Pancreas (tissue), 10 donors: ENCODE data around the gene KRT76. TPM values are rescaled to one million over a fixed set of nuclear protein-coding genes. Genes with fewer than 3 reads are reported as not detected.

Experiments used
- ATAC-seq, 4 donors: fragments of 200-7000 bp; cut with Tn5 transposase; one replicate each; pipeline versions ENCODE4 v1.8.0 to v1.9.1; 2020; ENCODE audit warnings: mild to moderate bottlenecking in 4 of 4, moderate library complexity in 4 of 4
- DNase-seq, 6 donors: peaks; one replicate each; pipeline ENCODE4 v3.0.0-alpha.2; 2020
- FAIRE-seq: peaks from 2 replicates; lab custom pipeline; 2012; peaks lifted over from hg19 to GRCh38; lab: Jason Lieb, UNC
- H3K27ac ChIP-seq, 4 donors: fragments of 200-600 bp; sonication (generic); 1 replicate in 3 of 4; 2 replicates in 1 of 4; pipeline versions ENCODE4 v1.5.0 to v1.8.0; 2020
- H3K27me3 ChIP-seq, 4 donors: fragments of 200-600 bp; one replicate each; pipeline ENCODE4 v1.8.0; 2021
- H3K36me3 ChIP-seq, 3 donors: fragments of 200-600 bp; sonication (generic) in 1 of 3; one replicate each; pipeline versions ENCODE4 v1.5.0 to v1.8.0; 2020 to 2021
- H3K4me1 ChIP-seq, 3 donors: fragments of 200-600 bp; one replicate each; pipeline ENCODE4 v1.8.0; 2021
- H3K4me3 ChIP-seq, 4 donors: fragments of 200-600 bp; sonication (generic) in 2 of 4; one replicate each; pipeline versions ENCODE4 v1.5.0 to v1.8.0; 2020 to 2021
- H3K9me3 ChIP-seq, 4 donors: fragments of 200-600 bp; one replicate each; pipeline ENCODE4 v1.8.0; 2021
- WGBS, 2 donors: extraction: QIAGEN DNeasy Blood & Tissue Kit; methylation state at CpG; one replicate each; pipeline ENCODE4 v1.1.7; 2013; 5-methylcytosine and 5-hydroxymethylcytosine counted together
- intact Hi-C, 3 donors: fragments of 100-400 bp; cut with DNase I; formaldehyde crosslinking; loops; one replicate each; pipeline versions ENCODE4 v1.11.1 to v1.14.2; 2022
- polyA plus RNA-seq, 2 donors: library from polyadenylated mRNA; stranded (reverse); fragments of 200-250 nt; gene quantifications; one replicate each; pipeline ENCODE4 v1.2.3, GENCODE V29; 2013
- total RNA-seq, 6 donors: library from RNA; stranded (reverse); fragmentation: NEBNext Ultra II Directional in 4 of 6; extraction: Animal tissue kit (Norgen Biotek cat#: 25700) in 4 of 6; gene quantifications; one replicate each; pipeline versions ENCODE4 v1.2.1 to v1.2.4, GENCODE V29; 2021 to 2023
- TF ChIP-seq, protein P1 (sequence below), 4 donors: fragments of 200-600 bp; sonication (generic) in 3 of 4; IDR thresholded peaks; one replicate each; pipeline versions ENCODE4 v1.5.0 to v1.8.0; 2021; ENCODE audit warnings: antibody characterized with exemption in 4 of 4
- donor health status: healthy with polysubstance abuse.
- donor health status: DM: no; HTN: no; CAD: no; lungs with moderate emphysema.
- donor health status: DM: no; HTN: no; CAD: no.
- donor health status: control.
- donor health status: control.
- donor health status: Bipolar disorder and iron deficiency.
- donor health status: DM: yes; HTN: yes; CAD: no.
- donor health status: DM: no; HTN: no; CAD: no.
- donor health status: DM: no; HTN: no; CAD: no.
- donor health status: DM: yes; HTN: yes; CAD: no.

The KRT76 gene
- total RNA-seq: not detected
- polyA plus RNA-seq: not detected

DNA sequence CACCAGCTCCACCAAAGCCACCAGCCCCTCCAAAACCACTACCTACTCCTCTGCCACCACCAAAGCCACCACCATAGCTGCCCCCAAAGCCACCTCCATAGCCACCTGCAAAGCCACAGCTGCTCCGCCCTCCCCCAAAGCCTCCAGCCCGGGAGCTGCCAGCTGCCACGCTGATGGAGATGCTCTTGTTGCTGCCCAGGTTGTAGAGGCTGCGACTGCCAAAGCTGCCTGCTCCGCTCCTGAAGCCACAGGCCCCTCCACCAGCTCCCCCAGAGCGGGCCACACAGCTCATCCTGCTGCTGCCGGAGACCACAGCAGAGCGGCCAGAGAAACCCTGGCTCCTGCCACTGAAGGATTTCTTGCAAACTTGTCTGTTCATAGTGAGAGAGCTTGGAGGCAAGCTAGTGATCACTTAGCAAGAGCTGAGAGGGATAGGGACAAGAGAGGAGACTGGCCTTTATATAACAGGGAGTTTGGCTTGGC is at the start of gene KRT76:
TSS of gene KRT76 (minus strand) at position 433 of the 483 bp plus-strand sequence. CDS start at position 379, 54 bp downstream.
- H3K27ac ChIP-seq: no peak within 1 kb of the TSS
- ATAC-seq (no peak), DNase-seq (no peak), FAIRE-seq (no peak)
- intact Hi-C loops: no loop called here
- WGBS, 2 donors: 77 to 84% methylated on average over 8 of the region's 8 CpGs
- TF ChIP-seq, protein P1, sequence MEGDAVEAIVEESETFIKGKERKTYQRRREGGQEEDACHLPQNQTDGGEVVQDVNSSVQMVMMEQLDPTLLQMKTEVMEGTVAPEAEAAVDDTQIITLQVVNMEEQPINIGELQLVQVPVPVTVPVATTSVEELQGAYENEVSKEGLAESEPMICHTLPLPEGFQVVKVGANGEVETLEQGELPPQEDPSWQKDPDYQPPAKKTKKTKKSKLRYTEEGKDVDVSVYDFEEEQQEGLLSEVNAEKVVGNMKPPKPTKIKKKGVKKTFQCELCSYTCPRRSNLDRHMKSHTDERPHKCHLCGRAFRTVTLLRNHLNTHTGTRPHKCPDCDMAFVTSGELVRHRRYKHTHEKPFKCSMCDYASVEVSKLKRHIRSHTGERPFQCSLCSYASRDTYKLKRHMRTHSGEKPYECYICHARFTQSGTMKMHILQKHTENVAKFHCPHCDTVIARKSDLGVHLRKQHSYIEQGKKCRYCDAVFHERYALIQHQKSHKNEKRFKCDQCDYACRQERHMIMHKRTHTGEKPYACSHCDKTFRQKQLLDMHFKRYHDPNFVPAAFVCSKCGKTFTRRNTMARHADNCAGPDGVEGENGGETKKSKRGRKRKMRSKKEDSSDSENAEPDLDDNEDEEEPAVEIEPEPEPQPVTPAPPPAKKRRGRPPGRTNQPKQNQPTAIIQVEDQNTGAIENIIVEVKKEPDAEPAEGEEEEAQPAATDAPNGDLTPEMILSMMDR (IDR thresholded peaks at IDR 0.05): no peak
- H3K27me3 ChIP-seq: no peaks in the 10 kb centered on the region
- no peaks in the 10 kb centered on the region for H3K36me3 ChIP-seq
- no peaks in the 10 kb centered on the region for H3K4me1 ChIP-seq
- H3K9me3 ChIP-seq: no peaks in the 10 kb centered on the region
- no peak within 1 kb of the TSS for H3K4me3 ChIP-seq

DNA sequence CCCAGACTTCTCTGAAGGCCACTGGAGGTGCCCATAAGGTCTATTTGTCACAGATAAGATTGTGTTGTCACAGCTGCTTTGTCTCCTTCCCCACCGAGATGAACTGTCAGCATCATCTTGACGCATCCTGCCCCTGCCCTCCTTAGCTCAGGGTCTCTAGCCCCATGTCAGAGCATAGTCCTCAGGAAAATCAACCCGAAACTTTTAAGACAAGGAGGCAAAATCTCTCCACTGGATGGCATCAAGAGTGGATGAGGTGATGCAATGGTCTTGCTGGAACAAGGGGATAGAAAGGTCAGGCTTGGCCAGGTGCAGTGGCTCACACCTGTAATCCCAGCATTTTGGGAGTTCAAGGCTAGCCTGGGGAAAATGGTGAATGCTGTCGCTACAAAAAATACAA is 48.8 kb upstream of the KRT76 start:
- TF ChIP-seq, protein P1 (IDR thresholded peaks at IDR 0.05): no peak
- Histone ChIP-seq H3K9me3 (no peaks in the 10 kb centered on the region), H3K4me3 (no peak overlapping the region), H3K27me3 (no peaks in the 10 kb centered on the region), H3K36me3 (no peaks in the 10 kb centered on the region), H3K27ac (no peak overlapping the region), H3K4me1 (no peaks in the 10 kb centered on the region)
- no peak for ATAC-seq
- intact Hi-C loops: no loop called here
- no peak for DNase-seq
- WGBS, 2 donors: 64 to 67% methylated on average over 4 of the region's 4 CpGs
- no peak for FAIRE-seq

DNA sequence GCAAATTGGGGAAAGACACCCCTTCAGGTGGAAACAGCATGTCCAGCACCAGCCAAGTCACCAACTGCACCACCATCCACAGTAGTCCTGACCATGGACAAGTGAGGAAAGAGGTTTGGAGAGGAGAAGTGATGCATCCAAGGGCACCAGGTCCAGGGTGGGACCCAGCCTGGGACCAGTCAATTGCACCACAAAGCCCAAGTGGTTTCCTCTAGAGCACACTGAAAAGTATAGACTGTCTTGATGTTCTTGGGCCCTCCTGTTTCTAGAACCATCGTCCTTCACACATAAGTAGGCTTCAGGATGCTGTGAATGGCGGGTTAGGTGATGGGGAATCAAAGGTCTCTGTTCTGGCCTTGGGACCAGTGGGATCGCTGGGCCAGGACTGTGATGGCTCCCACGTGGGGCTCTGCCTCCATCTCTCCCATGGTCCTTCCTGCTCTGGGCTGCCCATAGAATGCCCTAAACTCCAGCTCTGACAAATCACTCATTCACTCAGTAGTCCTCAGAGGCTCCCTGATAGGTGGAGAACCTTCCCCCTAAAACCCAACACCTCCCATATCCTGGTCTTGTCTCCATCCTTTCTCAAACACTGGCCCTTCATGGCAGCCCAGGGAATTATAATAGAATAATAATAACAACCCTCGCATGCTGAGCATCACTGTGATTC is 47.7 kb upstream of the KRT76 start:
- TF ChIP-seq, protein P1 (IDR thresholded peaks at IDR 0.05): no peak
- Histone ChIP-seq H3K4me3 (no peak overlapping the region), H3K36me3 (no peaks in the 10 kb centered on the region), H3K9me3 (no peaks in the 10 kb centered on the region), H3K27ac (no peak overlapping the region), H3K27me3 (no peaks in the 10 kb centered on the region), H3K4me1 (no peaks in the 10 kb centered on the region)
- ATAC-seq: no peak
- no peak for DNase-seq
- WGBS, 2 donors: 80 to 81% methylated on average over 5 of the region's 5 CpGs
- intact Hi-C loops: no loop called here
- no peak for FAIRE-seq

DNA sequence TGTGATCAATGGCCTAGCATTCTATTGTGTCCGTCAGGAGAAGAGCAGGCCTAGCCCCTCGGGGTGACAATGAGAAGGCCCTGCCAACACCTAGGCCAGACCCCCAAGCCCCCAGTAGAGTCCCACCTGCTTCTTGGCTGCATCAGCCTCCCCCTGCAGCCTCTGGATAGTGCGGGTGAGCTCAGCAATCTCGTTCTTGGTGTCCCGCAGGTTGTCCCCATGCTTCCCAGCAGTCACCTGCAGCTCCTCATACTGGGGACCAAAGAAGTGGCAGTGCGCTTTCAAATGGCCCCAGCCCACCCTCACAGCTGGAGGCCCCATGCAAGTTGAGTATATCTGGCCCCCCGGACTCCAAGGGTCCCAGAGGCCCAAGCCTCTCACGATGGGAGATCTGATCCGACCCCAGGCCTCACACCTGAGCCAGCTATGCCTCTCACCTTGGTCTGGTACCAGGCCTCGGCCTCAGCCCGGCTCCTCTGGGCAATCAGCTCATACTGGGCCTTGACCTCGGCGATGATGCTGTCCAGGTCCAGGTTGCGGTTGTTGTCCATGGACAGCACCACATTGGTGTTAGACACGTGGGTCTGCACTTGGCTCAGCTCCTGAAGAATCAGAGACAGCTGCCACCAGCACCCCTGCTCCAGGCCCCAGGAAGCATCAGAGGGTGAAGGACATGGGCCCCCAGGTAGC is 46.8 kb upstream of the KRT76 start:
- TF ChIP-seq, protein P1 (IDR thresholded peaks at IDR 0.05): no peak
- no peak for DNase-seq
- Histone ChIP-seq H3K27ac (no peak overlapping the region), H3K36me3 (no peaks in the 10 kb centered on the region), H3K9me3 (no peaks in the 10 kb centered on the region), H3K27me3 (no peaks in the 10 kb centered on the region), H3K4me3 (no peak overlapping the region), H3K4me1 (no peaks in the 10 kb centered on the region)
- no peak for FAIRE-seq
- intact Hi-C loops: no loop called here
- ATAC-seq: no peak
- WGBS, 2 donors: 78 to 88% methylated on average over 15 of the region's 15 CpGs
